Neural cell (in vitro differentiated cells): ENCODE results near the gene ZNF19. TPM values are rescaled to one million over a fixed set of nuclear protein-coding genes. Genes with fewer than 3 reads are reported as not detected.

Experiments
- H2AFZ ChIP-seq: fragments of 200-600, 300-800 bp; sonication (generic), shearing (Covaris generic); 2 replicates; pipeline ENCODE4 v1.6.0; 2014; ENCODE audit warnings: low read depth, mild to moderate bottlenecking, antibody characterized with exemption, low read length, moderate library complexity
- H3F3A ChIP-seq: fragments of 200-600 bp; shearing (Covaris generic); 2 replicates; pipeline ENCODE4 v1.6.1; 2016; ENCODE audit warnings: mild to moderate bottlenecking, moderate library complexity, mixed read lengths, antibody characterized with exemption, low read length; ENCODE audit not compliant: insufficient read depth, poor library complexity, severe bottlenecking
- H3K27ac ChIP-seq: fragments of 200-600, 300-800 bp; sonication (generic), shearing (Covaris generic); 2 replicates; pipeline ENCODE4 v1.5.1; 2014; ENCODE audit warnings: mild to moderate bottlenecking, low read length, moderate library complexity
- H3K27me3 ChIP-seq: fragments of 300-800, 200-600 bp; sonication (generic), shearing (Covaris generic); 2 replicates; pipeline ENCODE4 v1.6.0; 2014; ENCODE audit warnings: mild to moderate bottlenecking, low read depth, low read length, moderate library complexity; ENCODE audit not compliant: insufficient read depth
- H3K36me3 ChIP-seq: fragments of 300-800, 200-600 bp; sonication (generic), shearing (Covaris generic); 2 replicates; pipeline ENCODE4 v1.5.1; 2014; ENCODE audit warnings: mild to moderate bottlenecking, antibody characterized with exemption, low read length, moderate library complexity; ENCODE audit not compliant: insufficient read depth
- H3K4me2 ChIP-seq: fragments of 300-800, 200-600 bp; sonication (generic), shearing (Covaris generic); 2 replicates; pipeline ENCODE4 v1.6.0; 2014; ENCODE audit warnings: mild to moderate bottlenecking, low read length
- H3K4me3 ChIP-seq: fragments of 300-800, 200-600 bp; sonication (generic), shearing (Covaris generic); 2 replicates; pipeline ENCODE4 v1.5.1; 2014; ENCODE audit warnings: mild to moderate bottlenecking, low read length, moderate library complexity
- H3K79me2 ChIP-seq: fragments of 200-600 bp; shearing (Covaris generic); replicated peaks from 2 replicates; pipeline ENCODE4 v1.6.0; 2014; ENCODE audit warnings: mild to moderate bottlenecking, low read length, moderate library complexity; ENCODE audit not compliant: insufficient read depth
- H3K9ac ChIP-seq: fragments of 300-800, 200-600 bp; sonication (generic), shearing (Covaris generic); 2 replicates; pipeline ENCODE4 v1.6.1; 2016; ENCODE audit warnings: mild to moderate bottlenecking, low read length, mixed read lengths
- H3K9me2 ChIP-seq: fragments of 200-600 bp; shearing (Covaris generic); 2 replicates; pipeline ENCODE4 v1.6.1; 2016; ENCODE audit warnings: mild to moderate bottlenecking, low read length, mixed read lengths; ENCODE audit not compliant: insufficient read depth
- H3K9me3 ChIP-seq: fragments of 200-600, 300-800 bp; sonication (generic), shearing (Covaris generic); 2 replicates; pipeline ENCODE4 v1.6.1; 2016; ENCODE audit warnings: mild to moderate bottlenecking, mixed run types, low read length, moderate library complexity, mixed read lengths
- H4K20me1 ChIP-seq: fragments of 200-600 bp; shearing (Covaris generic); 2 replicates; pipeline ENCODE4 v1.6.1; 2016; ENCODE audit warnings: mild to moderate bottlenecking, mixed run types; ENCODE audit not compliant: insufficient read depth
- EP300 ChIP-seq: fragments of 450-650 bp; conservative IDR thresholded peaks from 2 replicates; pipeline ENCODE4 v1.6.1; 2014; ENCODE audit warnings: antibody characterized with exemption, mild to moderate bottlenecking, moderate library complexity; ENCODE audit not compliant: poor library complexity, severe bottlenecking
- EZH2 ChIP-seq: fragments of 200-600, 300-800 bp; shearing (Covaris generic), sonication (generic); IDR thresholded peaks from 2 replicates; pipeline ENCODE4 v1.6.1; 2014; ENCODE audit warnings: antibody characterized with exemption, low read length, borderline replicate concordance, mild to moderate bottlenecking; ENCODE audit not compliant: insufficient read depth, poor library complexity, severe bottlenecking
- MXI1 ChIP-seq: fragments of 450-650 bp; conservative IDR thresholded peaks from 2 replicates; pipeline ENCODE4 v1.6.1; 2014; ENCODE audit warnings: antibody characterized with exemption, mild to moderate bottlenecking; ENCODE audit not compliant: poor library complexity, severe bottlenecking
- POLR2AphosphoS5 ChIP-seq: IDR thresholded peaks from 2 replicates; pipeline ENCODE4 v1.6.1; 2012
- RAD21 ChIP-seq: fragments of 450-650 bp; conservative IDR thresholded peaks from 2 replicates; pipeline ENCODE4 v1.6.1; 2014; ENCODE audit warnings: antibody characterized with exemption, mild to moderate bottlenecking, moderate library complexity
- SMC3 ChIP-seq: fragments of 450-650 bp; conservative IDR thresholded peaks from 2 replicates; pipeline ENCODE4 v1.6.1; 2014; ENCODE audit warnings: antibody characterized with exemption, mild to moderate bottlenecking, moderate library complexity; ENCODE audit not compliant: poor library complexity
- TAF1 ChIP-seq: IDR thresholded peaks from 2 replicates; pipeline ENCODE4 v1.6.1; 2012; ENCODE audit warnings: low read depth
- polyA plus RNA-seq: library from polyadenylated mRNA; depleted of rRNA; stranded (reverse); fragments of >200 nt; gene quantifications from 2 replicates; pipeline ENCODE4 v1.2.3, GENCODE V29; 2014
- TF ChIP-seq, protein P1 (sequence below): fragments of 450-650 bp; IDR thresholded peaks from 2 replicates; pipeline ENCODE4 v1.5.1; 2014; ENCODE audit warnings: antibody characterized with exemption, mild to moderate bottlenecking, moderate library complexity; ENCODE audit not compliant: poor library complexity, severe bottlenecking
- TF ChIP-seq, protein P2 (sequence below): IDR thresholded peaks from 2 replicates; pipeline ENCODE4 v1.6.1; 2012; ENCODE audit warnings: borderline replicate concordance

ZNF19 gene
- polyA plus RNA-seq, 1 donor from 2014 or later, result 6.6 TPM

DNA sequence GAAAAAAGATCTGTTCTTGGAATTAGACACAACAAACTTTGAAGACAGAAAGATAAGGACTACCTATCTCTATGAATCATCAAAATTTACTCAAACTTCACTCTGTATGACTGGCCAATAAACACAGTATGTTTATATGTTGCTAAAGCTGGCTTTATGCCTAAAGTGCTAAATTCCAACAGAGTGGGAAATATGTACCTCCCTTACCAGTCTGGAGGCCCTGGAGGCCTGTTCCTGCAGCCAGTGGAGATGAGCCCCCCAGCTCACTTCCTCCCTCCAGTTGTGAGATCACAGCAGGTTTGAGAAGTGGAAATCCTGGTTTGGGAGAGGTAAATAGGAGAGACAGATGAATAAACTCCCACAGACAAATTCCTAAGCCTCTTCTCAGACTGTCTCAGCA lies 36.1 kb downstream of the ZNF19 start:
- no peaks in the 10 kb centered on the region for H3K79me2 ChIP-seq

DNA sequence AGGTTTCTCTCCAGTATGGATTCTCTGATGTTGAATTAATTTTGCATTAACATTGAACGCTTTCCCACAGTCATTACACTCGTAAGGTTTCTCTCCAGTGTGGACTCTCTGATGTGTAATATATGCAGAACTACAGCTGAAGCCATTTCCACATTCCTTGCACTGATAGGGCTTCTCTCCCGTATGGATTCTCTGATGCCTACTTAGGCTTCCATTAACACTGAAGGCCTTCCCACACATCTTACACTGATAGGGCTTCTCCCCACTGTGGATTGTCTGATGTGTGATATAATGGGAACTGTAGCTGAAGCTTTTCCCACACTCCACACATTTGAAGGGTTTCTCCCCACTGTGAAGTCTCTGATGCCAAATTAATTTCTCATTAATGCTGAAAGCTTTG lies 40.1 kb downstream of the ZNF19 start:
- TF ChIP-seq EZH2 (no peak), EP300 (no peak)
- TF ChIP-seq, protein P1, sequence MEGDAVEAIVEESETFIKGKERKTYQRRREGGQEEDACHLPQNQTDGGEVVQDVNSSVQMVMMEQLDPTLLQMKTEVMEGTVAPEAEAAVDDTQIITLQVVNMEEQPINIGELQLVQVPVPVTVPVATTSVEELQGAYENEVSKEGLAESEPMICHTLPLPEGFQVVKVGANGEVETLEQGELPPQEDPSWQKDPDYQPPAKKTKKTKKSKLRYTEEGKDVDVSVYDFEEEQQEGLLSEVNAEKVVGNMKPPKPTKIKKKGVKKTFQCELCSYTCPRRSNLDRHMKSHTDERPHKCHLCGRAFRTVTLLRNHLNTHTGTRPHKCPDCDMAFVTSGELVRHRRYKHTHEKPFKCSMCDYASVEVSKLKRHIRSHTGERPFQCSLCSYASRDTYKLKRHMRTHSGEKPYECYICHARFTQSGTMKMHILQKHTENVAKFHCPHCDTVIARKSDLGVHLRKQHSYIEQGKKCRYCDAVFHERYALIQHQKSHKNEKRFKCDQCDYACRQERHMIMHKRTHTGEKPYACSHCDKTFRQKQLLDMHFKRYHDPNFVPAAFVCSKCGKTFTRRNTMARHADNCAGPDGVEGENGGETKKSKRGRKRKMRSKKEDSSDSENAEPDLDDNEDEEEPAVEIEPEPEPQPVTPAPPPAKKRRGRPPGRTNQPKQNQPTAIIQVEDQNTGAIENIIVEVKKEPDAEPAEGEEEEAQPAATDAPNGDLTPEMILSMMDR, result no peak
- no peak overlapping the region for H3K9ac ChIP-seq
- no peak overlapping the region for H3K4me2 ChIP-seq
- H2AFZ ChIP-seq, result no peak overlapping the region
- H3K4me3 ChIP-seq, result no peak overlapping the region
- peaks cover 30% of the 10 kb centered on the region for H3K9me3 ChIP-seq
- H3K36me3 ChIP-seq, result peaks cover 32% of the 10 kb centered on the region
- no peaks in the 10 kb centered on the region for H3K79me2 ChIP-seq
- H4K20me1 ChIP-seq, result no peaks in the 10 kb centered on the region
- H3K27me3 ChIP-seq, result no peaks in the 10 kb centered on the region
- no peaks in the 10 kb centered on the region for H3K9me2 ChIP-seq
- H3F3A ChIP-seq, result no peaks in the 10 kb centered on the region
- H3K27ac ChIP-seq, result no peak overlapping the region

More for the DNA sequence above, 36.1 kb downstream of the ZNF19 start:
- Histone ChIP-seq H3K27me3 (no peaks in the 10 kb centered on the region), H2AFZ (no peak overlapping the region), H3K9me2 (no peaks in the 10 kb centered on the region), H4K20me1 (no peaks in the 10 kb centered on the region), H3K27ac (no peak overlapping the region), H3K4me2 (no peak overlapping the region), H3K36me3 (peaks cover 29% of the 10 kb centered on the region), H3F3A (no peaks in the 10 kb centered on the region), H3K4me3 (no peak overlapping the region), H3K9ac (no peak overlapping the region), H3K9me3 (peaks cover 26% of the 10 kb centered on the region)
- TF ChIP-seq EZH2 (no peak), POLR2AphosphoS5 (no peak), EP300 (no peak), TAF1 (no peak), SMC3 (no peak), RAD21 (no peak), MXI1 (no peak)
- TF ChIP-seq, protein P2, sequence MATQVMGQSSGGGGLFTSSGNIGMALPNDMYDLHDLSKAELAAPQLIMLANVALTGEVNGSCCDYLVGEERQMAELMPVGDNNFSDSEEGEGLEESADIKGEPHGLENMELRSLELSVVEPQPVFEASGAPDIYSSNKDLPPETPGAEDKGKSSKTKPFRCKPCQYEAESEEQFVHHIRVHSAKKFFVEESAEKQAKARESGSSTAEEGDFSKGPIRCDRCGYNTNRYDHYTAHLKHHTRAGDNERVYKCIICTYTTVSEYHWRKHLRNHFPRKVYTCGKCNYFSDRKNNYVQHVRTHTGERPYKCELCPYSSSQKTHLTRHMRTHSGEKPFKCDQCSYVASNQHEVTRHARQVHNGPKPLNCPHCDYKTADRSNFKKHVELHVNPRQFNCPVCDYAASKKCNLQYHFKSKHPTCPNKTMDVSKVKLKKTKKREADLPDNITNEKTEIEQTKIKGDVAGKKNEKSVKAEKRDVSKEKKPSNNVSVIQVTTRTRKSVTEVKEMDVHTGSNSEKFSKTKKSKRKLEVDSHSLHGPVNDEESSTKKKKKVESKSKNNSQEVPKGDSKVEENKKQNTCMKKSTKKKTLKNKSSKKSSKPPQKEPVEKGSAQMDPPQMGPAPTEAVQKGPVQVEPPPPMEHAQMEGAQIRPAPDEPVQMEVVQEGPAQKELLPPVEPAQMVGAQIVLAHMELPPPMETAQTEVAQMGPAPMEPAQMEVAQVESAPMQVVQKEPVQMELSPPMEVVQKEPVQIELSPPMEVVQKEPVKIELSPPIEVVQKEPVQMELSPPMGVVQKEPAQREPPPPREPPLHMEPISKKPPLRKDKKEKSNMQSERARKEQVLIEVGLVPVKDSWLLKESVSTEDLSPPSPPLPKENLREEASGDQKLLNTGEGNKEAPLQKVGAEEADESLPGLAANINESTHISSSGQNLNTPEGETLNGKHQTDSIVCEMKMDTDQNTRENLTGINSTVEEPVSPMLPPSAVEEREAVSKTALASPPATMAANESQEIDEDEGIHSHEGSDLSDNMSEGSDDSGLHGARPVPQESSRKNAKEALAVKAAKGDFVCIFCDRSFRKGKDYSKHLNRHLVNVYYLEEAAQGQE, result no peak
- TF ChIP-seq, protein P1, result no peak
